ENCODE results near the gene GALK1.

The GALK1 gene

DNA sequence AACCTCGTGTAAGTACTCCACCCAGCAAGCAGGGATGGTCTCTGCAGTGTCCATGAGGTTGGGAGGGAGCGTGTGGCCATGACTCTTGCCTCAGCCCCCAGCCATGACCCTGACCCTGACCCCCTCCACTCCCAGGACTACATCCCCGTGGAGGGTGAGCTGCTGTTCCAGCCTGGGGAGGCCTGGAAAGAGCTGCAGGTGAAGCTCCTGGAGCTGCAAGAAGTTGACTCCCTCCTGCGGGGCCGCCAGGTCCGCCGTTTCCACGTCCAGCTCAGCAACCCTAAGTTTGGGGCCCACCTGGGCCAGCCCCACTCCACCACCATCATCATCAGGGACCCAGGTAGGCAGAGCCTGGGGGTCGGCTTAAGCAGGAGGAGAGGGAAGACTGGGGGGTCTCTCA lies 16.3 kb downstream of the GALK1 start:
- no peak for DNase-seq

DNA sequence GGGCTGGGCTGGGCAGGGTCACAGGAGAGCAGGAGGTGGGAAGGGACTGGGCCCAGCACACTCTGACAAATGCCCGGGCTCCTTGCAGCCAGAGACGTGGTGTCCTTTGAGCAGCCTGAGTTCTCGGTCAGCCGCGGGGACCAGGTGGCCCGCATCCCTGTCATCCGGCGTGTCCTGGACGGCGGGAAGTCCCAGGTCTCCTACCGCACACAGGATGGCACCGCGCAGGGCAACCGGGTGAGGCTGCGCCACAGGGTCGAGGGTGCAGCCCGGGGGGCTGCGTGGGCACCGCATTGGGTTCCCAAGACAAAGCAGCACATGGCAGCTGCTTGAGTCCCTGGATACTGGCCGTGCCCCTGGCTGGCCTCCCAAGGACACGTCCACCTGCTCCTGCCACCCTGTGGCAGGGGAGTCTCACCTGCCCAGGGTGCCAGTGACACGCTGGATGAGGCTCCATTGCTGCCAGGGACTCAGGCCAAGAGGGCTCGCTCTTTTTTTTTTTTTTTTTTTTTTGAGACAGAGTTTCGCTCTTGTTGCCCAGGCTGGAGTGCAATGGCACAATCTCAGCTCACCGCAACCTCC lies 21.3 kb downstream of the GALK1 start:
- no peak for DNase-seq

DNA sequence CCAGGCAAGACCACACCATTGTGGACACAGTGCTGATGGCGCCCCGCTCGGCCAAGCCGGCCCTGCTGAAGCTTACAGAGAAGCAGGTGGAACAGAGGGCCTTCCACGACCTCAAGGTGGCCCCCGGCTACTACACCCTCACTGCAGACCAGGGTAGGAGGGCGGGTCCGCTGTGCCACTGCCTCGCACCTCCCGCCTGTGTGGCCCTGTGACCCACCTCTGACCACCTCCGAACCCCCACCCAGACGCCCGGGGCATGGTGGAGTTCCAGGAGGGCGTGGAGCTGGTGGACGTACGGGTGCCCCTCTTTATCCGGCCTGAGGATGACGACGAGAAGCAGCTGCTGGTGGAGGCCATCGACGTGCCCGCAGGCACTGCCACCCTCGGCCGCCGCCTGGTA lies 22.7 kb downstream of the GALK1 start:
- no peak for DNase-seq

DNA sequence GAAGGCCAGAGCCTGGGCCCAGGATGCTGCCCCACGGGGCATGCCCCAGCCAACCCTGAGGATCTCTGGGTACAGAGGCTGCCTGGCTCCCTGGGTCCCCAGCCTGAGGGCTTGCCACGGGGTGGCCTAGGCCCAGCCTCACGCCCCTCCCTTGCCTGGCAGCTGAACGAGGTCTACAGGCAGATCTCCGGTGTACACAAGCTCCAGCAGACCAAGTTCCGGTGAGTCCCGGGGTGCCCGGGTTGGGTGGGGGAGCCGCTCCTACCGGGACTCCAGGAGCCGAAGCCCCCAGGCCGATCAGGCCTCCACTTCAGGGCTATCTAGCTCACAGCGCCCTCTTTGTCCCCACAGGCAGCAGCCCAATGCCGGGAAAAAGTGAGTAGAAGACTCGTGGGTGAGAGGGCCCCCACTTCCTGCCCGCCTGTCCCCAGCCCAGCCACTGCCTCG lies 24.3 kb downstream of the GALK1 start:
- DNase-seq = no peak

DNA sequence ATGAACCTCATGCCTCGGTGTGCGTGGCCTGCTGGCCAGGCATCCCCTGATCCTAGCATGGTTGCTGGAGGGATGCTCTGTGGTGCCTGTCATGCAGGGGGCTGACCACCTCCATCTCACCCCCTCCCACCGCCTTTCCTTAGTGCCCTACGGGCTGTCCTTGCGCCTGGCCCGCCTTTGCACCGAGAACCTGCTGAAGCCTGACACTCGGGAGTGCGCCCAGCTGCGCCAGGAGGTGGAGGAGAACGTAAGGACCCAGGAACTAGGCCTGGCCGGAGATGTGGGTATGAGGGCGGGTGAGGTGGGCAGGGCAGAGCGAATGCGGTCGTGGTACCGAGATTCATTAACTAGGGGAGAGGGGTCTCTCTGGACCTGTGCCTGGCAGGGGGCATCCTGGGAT lies 24.8 kb downstream of the GALK1 start:
- no peak for DNase-seq

DNA sequence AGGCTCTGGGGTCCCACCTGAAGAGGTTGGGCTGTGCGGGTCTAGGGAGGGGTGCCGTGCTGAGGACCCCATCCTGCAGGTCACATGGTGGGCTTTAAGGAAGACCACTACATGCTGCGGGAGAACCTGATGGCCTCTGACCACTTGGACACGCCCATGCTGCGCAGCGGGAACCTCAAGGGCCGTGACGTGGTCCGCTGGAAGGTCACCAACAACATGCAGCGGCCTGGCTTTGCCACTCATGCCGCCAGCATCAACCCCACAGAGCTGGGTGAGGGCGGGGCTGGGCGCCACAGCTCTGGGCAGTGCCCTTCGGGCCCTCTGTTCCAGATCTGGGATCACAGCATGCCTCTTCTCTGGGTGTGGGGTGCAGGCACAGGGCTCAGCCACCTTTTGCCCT lies 25.2 kb downstream of the GALK1 start:
- no peak for DNase-seq

DNA sequence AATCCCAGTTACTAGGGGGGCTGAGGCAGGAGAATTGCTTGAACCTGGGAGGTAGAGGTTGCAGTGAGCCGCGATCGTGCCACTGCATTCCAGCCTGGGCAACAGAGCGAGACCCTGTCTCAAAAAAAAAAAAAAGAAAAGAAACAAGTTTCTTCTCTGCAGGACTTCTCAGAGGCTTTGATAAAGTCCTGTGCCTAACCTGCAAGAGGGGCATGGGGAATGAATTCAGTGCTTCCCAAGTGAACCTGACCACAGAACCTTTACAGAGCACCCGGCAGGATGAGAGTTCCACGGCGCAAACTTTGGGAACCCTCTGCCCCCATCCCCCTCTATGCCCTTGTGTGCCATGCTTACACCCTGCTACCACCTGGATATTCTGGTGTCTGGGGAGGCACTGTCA lies 25.8 kb downstream of the GALK1 start:
- no peak for DNase-seq

DNA sequence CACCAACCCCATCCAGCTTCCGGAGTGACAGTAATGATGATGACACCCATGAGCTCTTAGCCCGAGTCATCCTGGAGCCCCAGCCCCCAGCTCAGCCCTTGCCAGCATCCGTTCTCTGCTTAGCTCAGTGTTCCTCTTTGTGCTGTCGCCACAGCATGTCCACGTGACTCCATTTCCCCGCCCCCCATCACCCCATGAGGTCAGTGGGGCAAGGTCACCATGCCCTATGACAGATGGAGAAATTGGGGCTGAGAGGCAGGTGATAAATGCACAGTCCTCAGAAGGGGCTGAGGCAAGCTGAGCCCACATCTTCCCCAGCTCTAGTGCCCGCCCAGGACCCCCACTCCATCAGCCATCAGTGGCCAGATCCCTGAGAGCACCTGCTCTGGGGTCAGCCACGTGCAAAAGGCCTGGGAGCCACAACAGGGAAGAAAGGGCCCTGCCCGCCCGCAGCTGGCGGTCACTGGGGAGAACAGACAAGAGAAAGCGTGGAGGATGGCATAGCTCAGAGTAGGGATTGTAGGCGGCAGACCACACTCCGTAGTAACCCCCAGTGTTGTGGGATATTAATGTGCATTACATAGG lies 26.7 kb downstream of the GALK1 start:
- no peak for DNase-seq

DNA sequence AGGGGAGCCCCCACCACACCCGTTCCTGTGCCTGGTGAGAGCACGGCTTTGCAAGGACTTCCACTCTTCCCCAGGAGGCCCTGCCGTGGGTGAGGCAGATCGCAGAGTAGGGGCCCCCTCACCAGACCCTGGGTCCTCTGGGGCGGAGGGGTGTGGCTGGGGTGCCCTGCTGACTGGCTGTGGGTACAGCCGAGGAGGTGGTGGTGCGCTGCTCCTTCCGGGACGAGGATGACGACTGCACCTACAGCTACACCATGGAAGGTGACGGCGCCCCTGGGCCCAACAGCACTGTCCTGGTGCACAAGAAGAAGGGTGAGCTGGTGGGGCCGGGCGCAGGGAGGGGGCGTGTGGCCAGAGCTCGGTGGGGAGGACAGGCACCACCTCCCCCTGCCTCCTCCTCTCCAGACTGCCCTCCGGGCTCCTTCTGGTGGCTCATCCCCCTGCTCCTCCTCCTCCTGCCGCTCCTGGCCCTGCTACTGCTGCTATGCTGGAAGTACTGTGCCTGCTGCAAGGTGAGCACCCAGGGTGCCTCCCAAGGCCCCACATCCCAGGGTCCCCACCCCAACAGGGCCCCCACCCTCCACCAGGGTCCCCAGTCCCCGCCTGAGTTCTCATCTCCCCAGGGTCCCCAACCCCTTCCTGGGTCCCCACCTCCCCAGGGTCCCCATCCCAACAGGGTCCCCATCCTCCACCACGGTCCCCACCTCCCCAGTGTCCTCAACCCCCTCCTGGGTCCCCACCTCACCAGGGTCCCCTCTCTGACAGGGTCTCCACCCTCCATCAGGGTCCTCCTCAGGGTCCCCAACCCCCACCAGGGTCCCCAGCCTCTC lies 27.6 kb downstream of the GALK1 start:
- DNase-seq = no peak

DNA sequence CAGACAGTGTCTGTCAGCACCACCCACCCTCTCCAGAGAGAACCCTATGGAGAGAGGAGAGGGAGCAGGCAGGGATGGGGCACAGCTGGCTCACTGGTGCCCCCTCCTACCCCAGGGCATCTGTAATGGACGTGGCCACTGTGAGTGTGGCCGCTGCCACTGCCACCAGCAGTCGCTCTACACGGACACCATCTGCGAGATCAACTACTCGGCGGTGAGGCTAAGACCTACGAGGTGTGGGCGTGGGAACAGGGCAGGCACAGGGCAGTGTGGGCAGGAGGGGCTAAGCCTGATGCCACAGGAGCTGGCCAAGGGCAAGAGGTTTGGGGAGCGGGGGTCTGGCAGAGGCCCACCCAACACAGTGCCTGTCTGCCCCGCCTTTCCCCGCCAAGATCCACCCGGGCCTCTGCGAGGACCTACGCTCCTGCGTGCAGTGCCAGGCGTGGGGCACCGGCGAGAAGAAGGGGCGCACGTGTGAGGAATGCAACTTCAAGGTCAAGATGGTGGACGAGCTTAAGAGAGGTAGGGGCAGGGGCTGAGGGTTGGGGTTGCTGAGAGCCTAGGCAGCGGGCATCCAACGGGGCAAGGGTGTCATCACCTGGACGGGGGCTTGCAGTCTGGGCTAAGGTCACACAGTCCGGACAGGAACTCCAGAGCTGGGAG lies 28.7 kb downstream of the GALK1 start:
- no peak for DNase-seq

DNA sequence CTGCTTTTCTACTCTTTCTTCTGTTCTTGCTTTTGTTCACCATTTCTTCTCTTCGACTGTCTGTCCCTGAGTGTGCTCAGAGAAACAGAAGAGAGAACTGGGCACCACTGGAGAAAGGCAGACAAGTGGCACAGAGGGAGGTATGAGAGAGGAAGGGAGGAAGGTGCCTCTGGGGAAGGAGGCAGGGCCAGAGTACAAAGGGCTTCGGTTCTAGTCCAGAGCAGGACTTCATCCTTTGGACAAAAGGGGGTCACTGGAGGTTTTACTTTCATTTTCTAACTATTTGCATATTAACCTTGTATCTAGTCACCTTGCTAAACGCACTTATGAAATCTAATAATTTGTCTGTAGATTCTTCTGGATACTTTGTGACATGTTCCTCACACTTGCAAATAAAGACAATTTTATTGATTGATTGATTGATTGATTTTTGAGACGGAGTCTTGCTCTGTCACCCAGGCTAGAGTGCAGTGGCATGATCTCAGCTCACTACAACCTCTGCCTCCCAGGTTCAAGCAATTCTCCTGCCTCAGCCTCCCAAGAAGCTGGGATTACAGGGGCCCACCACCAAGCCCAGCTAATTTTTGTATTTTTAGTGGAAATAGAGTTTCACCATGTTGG lies 30.2 kb downstream of the GALK1 start:
- DNase-seq = no peak

DNA sequence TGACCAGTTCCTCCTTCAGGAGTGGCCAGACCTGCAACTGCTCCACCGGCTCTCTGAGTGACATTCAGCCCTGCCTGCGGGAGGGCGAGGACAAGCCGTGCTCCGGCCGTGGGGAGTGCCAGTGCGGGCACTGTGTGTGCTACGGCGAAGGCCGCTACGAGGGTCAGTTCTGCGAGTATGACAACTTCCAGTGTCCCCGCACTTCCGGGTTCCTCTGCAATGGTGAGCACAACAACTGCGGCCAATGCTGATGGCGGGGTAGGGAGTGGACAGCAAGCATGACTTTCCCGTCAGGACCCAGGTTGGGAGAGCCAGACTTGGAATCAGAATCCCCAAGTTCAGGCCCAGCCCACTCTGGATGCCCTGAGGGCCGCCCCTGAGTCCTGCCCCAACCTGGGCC lies 31.5 kb downstream of the GALK1 start:
- DNase-seq = no peak

DNA sequence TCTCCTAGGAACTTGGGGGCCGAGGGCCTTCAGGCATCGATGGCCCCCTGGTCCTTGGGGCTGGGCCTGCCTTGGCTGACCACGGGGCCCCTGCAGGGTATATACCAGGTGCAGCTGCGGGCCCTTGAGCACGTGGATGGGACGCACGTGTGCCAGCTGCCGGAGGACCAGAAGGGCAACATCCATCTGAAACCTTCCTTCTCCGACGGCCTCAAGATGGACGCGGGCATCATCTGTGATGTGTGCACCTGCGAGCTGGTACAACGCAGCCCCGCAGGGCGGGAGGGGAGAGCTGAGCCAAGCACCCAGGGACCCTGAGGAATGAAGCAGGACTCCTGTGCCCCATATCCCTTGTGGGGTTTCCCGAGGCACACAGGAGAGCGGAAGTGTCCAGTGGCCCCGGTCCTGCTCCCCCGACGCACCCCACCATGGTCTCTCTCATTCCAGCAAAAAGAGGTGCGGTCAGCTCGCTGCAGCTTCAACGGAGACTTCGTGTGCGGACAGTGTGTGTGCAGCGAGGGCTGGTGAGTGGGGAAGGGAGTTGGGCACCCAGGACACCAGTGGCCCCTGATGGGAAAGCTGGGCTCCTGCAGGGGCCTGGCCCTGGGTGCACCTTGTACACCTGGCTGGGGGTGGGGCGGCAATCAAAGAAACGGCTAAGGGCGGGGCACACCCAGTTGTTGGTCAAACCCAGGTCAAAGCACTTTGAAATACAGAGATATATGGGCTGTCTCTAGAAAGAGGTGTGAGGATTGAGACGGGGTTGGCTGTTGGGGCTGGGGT lies 33.1 kb downstream of the GALK1 start:
- no peak for DNase-seq

DNA sequence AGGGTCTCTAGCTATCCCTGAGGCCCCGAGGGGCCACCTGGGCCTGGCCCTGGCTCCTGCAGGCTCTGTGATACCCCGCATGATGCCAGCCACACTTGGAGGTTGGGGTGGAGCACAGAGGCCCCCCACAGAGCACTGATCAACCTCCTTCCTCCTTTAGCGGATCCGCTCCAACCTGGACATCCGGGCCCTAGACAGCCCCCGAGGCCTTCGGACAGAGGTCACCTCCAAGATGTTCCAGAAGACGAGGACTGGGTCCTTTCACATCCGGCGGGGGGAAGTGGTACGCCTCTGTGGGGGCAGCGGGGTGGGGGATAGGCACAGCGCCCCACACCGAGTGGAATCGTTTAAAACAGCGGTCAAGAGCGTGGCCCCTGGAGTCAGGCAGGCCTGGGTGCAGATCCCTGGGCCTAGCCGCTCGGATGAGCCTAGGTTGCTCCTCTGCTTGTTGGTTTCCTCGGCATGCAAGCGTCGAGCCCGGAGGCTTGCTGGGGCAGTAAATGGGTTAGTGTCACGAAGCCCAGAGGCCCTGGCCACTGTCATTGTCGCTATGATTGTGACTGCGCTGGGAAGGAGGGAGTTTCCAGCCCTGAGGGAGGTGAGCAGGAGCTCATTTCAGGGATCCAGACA lies 33.8 kb downstream of the GALK1 start:
- DNase-seq = no peak

DNA sequence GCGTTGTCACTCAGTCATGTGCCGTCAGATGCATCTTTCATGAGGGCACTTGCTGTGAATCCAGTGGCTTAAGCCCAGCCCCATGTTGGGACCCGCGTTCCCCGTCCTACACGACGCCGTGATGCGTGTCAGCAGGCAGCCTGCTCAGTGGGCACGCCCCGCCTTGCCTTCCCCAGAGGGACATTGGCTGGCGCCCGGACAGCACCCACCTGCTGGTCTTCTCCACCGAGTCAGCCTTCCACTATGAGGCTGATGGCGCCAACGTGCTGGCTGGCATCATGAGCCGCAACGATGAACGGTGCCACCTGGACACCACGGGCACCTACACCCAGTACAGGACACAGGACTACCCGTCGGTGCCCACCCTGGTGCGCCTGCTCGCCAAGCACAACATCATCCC lies 34.9 kb downstream of the GALK1 start:
- DNase-seq = no peak

DNA sequence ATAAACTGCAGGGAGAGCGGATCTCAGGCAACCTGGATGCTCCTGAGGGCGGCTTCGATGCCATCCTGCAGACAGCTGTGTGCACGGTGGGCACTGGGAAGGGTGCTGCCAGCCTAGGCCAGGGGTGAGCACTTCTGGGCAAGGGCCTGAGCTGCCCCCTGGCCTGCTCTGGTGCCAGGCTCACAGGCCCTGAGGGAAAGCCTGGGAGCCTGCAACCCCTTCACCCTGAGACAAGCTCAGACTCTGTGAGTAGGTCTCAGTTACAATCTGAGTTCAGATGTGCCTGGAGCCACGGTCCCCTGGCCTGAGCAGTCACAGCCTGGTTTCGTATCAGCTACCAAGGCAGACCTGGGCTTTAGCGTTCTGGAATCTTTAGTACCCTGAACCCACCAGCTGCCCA lies 35.6 kb downstream of the GALK1 start:
- no peak for DNase-seq

DNA sequence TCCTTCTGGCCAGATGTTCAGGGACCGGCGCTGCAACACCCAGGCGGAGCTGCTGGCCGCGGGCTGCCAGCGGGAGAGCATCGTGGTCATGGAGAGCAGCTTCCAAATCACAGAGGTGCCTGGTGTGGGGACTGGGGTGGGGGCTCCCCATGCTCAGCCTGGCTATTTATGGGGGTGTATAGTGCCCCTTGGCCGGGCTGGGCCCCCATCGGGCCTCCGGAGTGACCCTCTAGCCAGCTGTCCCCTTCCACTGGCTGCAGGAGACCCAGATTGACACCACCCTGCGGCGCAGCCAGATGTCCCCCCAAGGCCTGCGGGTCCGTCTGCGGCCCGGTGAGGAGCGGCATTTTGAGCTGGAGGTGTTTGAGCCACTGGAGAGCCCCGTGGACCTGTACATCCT lies 37.6 kb downstream of the GALK1 start:
- DNase-seq = no peak

DNA sequence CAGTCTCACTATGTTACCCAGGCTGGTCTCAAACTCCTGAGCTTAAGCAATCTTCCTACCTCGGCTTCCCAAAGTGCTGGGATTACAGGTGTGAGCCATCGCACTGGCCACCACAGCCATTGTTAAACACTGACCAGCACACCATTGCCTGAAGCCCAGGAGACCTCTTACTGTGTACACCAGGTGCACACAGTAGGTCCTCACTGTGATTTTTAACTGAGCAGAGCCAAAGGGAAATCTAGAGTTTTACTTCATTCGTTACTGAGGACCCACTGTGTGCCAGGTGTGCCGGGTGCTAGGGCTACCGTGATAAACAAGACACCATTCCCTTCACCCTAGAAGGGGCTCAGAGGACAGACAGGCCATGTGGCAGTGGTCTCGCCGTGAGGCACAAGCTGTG lies 39.5 kb downstream of the GALK1 start:
- DNase-seq = no peak

DNA sequence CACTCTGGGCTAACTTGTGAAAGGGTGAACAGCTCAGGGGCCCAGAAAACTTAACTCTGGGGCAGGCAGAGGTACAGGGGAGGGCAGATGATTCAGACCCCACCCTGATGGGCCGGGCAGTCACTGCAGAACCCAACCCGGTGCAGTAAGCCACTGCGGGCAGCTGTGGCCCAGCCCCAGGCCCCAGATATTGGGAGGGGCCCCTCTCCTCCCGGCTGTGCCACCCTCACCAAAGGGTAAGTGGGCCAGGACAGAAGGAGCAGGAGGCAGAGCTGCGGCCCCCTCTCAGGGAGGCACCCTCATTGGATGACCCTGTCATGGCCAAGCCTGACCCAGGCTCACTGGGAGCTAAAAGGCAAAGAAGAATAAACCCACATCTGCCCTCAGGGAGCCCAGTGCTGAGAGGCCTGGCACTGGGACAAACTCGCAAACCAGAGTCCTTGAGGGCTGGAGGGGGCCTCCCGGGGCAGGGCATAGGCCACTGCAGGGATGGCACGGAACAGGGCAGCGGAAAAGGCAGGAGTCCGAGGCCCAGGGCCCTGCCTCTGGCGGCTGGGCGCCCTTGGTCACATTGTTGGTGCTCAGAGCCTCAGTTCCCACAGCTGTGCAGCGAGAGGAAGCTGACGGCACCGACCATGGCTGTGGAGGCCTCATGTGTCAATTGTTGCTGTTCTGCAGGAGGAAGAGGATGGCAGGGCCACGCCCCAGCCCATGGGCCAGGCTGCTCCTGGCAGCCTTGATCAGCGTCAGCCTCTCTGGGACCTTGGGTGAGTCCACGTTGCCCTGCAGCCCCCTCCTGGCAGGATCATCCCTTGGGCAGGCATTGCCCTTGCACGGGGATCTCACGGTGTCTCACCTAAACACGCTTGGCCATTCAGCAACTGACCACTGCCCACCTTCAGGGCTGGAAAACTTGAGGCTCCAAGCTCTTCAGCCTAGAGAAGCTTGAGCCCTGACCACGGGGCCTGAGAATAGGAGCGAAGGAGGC lies 40.7 kb downstream of the GALK1 start:
- DNase-seq = no peak

DNA sequence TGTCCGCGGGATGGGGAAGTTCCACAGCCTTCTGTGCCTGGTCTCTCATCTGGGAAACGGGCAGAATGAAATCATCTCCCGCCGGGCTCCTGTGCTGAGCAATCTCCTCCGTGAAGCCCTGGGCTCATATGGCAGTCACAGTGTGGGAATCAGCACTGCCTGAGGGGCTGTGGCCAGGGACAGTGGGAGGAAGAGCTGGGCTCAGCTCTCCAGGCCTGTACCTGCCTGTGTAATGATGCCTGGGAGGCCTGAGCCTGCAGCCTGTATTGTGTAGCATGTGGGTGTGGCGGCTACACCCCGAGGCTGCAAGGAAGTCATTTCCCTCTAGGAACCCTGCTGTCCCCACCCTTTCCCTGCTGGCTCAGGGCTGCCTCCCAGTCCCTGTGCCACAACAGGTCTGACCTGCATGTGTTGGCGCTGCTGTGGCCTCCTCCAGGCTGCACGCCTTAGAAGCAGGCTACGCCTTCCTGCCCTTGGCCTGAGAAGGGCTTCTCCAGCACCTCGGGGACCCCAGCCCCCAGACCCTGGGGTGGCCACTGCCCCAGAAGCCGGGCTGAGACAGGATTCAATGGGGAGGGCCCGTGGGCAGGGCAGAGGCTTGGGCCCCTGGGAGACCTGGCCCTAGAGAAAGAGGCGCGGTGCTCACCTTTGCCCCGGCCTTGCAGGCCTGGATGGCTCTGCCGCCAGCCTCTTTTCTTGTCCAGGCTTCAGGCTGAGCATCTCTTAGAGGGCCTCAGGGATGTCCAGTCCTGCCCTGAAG lies 41.6 kb downstream of the GALK1 start:
- no peak for DNase-seq
